T47D (cell line): ENCODE results near the gene CCM2.
"Not testable (repeated sequence)": the region's sequence is repeated elsewhere in the genome, so short reads cannot be mapped to it uniquely, and the experiment has no call there.

Experiments used
- DNase-seq, 2 experiments: peaks; one replicate each; pipeline versions ENCODE4 v3.0.0 to v3.0.0-alpha.2; 2011 to 2012; ENCODE audit warnings: low read depth in 1 of 2, low spot score in 1 of 2
- JUND ChIP-seq: IDR thresholded peaks from 2 replicates; pipeline ENCODE4 v1.6.1; 2012; ENCODE audit warnings: low read depth
- in situ Hi-C: cut with HindIII; loops from 2 replicates; pipeline ENCODE4 v1.10.0; 2016; ENCODE audit warnings: low sequenced_read_pairs, low pct_unique_long_range_greater_than_20kb

The CCM2 gene

GRCh38 chr7:45108863-45109262 is 108.9 kb downstream of the CCM2 start:
- TF ChIP-seq JUND = no peak
- DNase-seq = no peak
- in situ Hi-C loops = no loop called here

- TF ChIP-seq JUND = no peak
- in situ Hi-C loops = no loop called here
- peak; percentile 82 to 97 for DNase-seq
These were observed 111.6 kb downstream of the CCM2 start, which contains the start of gene TBRG4 for GRCh38 chr7:45111298-45112223. Gene TBRG4 (minus strand): TSS chr7:45111697. CDS start chr7:45109237, 2,460 bp downstream.

GRCh38 chr7:45112648-45113047 is 112.6 kb downstream of the CCM2 start:
- TF ChIP-seq JUND = no peak
- in situ Hi-C loops = no loop called here
- DNase-seq = no peak

GRCh38 chr7:45114257-45114656 is 114.3 kb downstream of the CCM2 start:
- DNase-seq, in situ Hi-C loops: not testable (repeated sequence)

- no peak for DNase-seq
- TF ChIP-seq JUND = no peak
- in situ Hi-C loops = no loop called here
These were observed 114.9 kb downstream of the CCM2 start for GRCh38 chr7:45114926-45115325.

- TF ChIP-seq JUND = no peak
- DNase-seq = peak in 1 of 2 experiments; percentile 59
- in situ Hi-C loops = no loop called here
These were observed 116.0 kb downstream of the CCM2 start for GRCh38 chr7:45116048-45116447.

- DNase-seq = no peak
- TF ChIP-seq JUND = no peak
- in situ Hi-C loops = no loop called here
These were observed 117.6 kb downstream of the CCM2 start for GRCh38 chr7:45117582-45117981.

- no peak for TF ChIP-seq JUND
- no peak for DNase-seq
- in situ Hi-C loops = no loop called here
These were observed 118.3 kb downstream of the CCM2 start for GRCh38 chr7:45118292-45118691.

GRCh38 chr7:45118889-45119331 is 118.9 kb downstream of the CCM2 start:
- in situ Hi-C loops = no loop called here

GRCh38 chr7:45119550-45119949 is 119.5 kb downstream of the CCM2 start:
- TF ChIP-seq JUND = no peak
- no peak for DNase-seq
- in situ Hi-C loops = no loop called here

More at GRCh38 chr7:45118889-45119331, 118.9 kb downstream of the CCM2 start:
- no peak for TF ChIP-seq JUND
- no peak for DNase-seq

- no peak for DNase-seq
- in situ Hi-C loops = no loop called here
- TF ChIP-seq JUND = no peak
These were observed 123.2 kb downstream of the CCM2 start for GRCh38 chr7:45122975-45123860.

GRCh38 chr7:45123913-45124710 is 124.1 kb downstream of the CCM2 start:
- no peak for TF ChIP-seq JUND
- no peak for DNase-seq
- in situ Hi-C loops = no loop called here
